ENCODE measurements around the gene PRKN.

GRCh38 chr6:162684052-162684451, 43.5 kb downstream of the PRKN start:
- no peak for TF ChIP-seq EZH2 (IDR thresholded peaks at IDR 0.05; ENCODE audit: insufficient read depth, poor library complexity, severe bottlenecking)
- no peak for TF ChIP-seq EZH2phosphoT487 (IDR thresholded peaks at IDR 0.05; ENCODE audit: insufficient read depth, low read depth)
